Osteoblast (primary cell): ENCODE measurements around the gene RIMKLB. TPM values are rescaled to one million over a fixed set of nuclear protein-coding genes. Genes with fewer than 3 reads are reported as not detected.

Experiments
- DNase-seq: peaks from one replicate; pipeline ENCODE4 v3.0.0; 2011; ENCODE audit warnings: low spot score, mixed read lengths; ENCODE audit not compliant: insufficient read length; ENCODE audit errors: missing footprints
- H2AFZ ChIP-seq: 2 replicates; pipeline ENCODE4 v1.6.0; 2011; ENCODE audit warnings: mild to moderate bottlenecking, low read length
- H3K27ac ChIP-seq: 2 replicates; pipeline ENCODE4 v1.5.1; 2011; ENCODE audit warnings: mild to moderate bottlenecking, low read depth, low read length, moderate library complexity
- H3K27me3 ChIP-seq: 2 replicates; pipeline ENCODE4 v1.6.0; 2012; ENCODE audit warnings: mild to moderate bottlenecking, control low read depth, inconsistent platforms, low read length, moderate library complexity; ENCODE audit not compliant: insufficient read depth
- H3K36me3 ChIP-seq: 2 replicates; pipeline ENCODE4 v1.5.1; 2011; ENCODE audit warnings: mild to moderate bottlenecking, low read length, control low read depth, moderate library complexity; ENCODE audit not compliant: insufficient read depth
- H3K4me1 ChIP-seq: 2 replicates; pipeline ENCODE4 v1.5.1; 2011; ENCODE audit warnings: mild to moderate bottlenecking, low read length, control low read depth, moderate library complexity; ENCODE audit not compliant: insufficient read depth
- H3K4me2 ChIP-seq: 2 replicates; pipeline ENCODE4 v1.6.0; 2011; ENCODE audit warnings: mild to moderate bottlenecking, low read length; ENCODE audit not compliant: insufficient read depth
- H3K4me3 ChIP-seq: fragments of 200-600 bp; sonication (generic); 3 replicates; pipeline ENCODE4 v1.5.1; 2012; ENCODE audit warnings: mild to moderate bottlenecking, low read length, inconsistent platforms; ENCODE audit not compliant: insufficient read depth
- H3K79me2 ChIP-seq: 2 replicates; pipeline ENCODE4 v1.6.0; 2012; ENCODE audit warnings: mild to moderate bottlenecking, low read length, control low read depth, inconsistent platforms; ENCODE audit not compliant: insufficient read depth
- H3K9me3 ChIP-seq: 2 replicates; pipeline ENCODE4 v1.5.1; 2011; ENCODE audit warnings: low read depth, low read length, control low read depth
- H4K20me1 ChIP-seq: 2 replicates; pipeline ENCODE4 v1.6.0; 2012; ENCODE audit warnings: mild to moderate bottlenecking, low read length, control low read depth; ENCODE audit not compliant: insufficient read depth
- CTCF ChIP-seq: IDR thresholded peaks from 2 replicates; pipeline ENCODE4 v1.5.1; 2011; ENCODE audit warnings: mild to moderate bottlenecking, low read depth, low read length, moderate library complexity; ENCODE audit errors: extremely low read depth
- total RNA-seq: library from RNA; depleted of rRNA; stranded (reverse); fragments of >200 nt; gene quantifications from 2 replicates; pipeline ENCODE4 v1.2.3, GENCODE V29; 2012

Gene RIMKLB
- total RNA-seq, 1 donor, result 35.5 TPM

- Histone ChIP-seq H3K36me3 (no peaks in the 10 kb centered on the region), H3K27me3 (no peaks in the 10 kb centered on the region), H3K4me2 (no peak overlapping the region), H3K27ac (no peak overlapping the region), H3K9me3 (no peaks in the 10 kb centered on the region), H4K20me1 (no peaks in the 10 kb centered on the region), H3K79me2 (no peaks in the 10 kb centered on the region), H2AFZ (no peak overlapping the region), H3K4me3 (no peak overlapping the region), H3K4me1 (no peaks in the 10 kb centered on the region)
- DNase-seq, result no peak
- no peak for TF ChIP-seq CTCF
These were observed 25.4 kb upstream of the RIMKLB start for GRCh38 chr12:8672381-8672780.

GRCh38 chr12:8675591-8676036 lies 22.2 kb upstream of the RIMKLB start:
- H3K4me3 ChIP-seq, result no peak overlapping the region
- H3K36me3 ChIP-seq, result no peaks in the 10 kb centered on the region
- no peaks in the 10 kb centered on the region for H3K27me3 ChIP-seq
- H3K79me2 ChIP-seq, result no peaks in the 10 kb centered on the region
- H2AFZ ChIP-seq, result no peak overlapping the region
- no peak for DNase-seq
- no peak for TF ChIP-seq CTCF
- H4K20me1 ChIP-seq, result no peaks in the 10 kb centered on the region
- no peak overlapping the region for H3K27ac ChIP-seq
- H3K4me1 ChIP-seq, result no peaks in the 10 kb centered on the region
- H3K9me3 ChIP-seq, result no peaks in the 10 kb centered on the region
- no peak overlapping the region for H3K4me2 ChIP-seq

GRCh38 chr12:8676651-8677050 lies 21.1 kb upstream of the RIMKLB start:
- Histone ChIP-seq H3K36me3 (no peaks in the 10 kb centered on the region), H3K4me2 (no peak overlapping the region)

GRCh38 chr12:8677362-8677761 lies 20.4 kb upstream of the RIMKLB start:
- no peak for TF ChIP-seq CTCF
- H3K4me3 ChIP-seq, result no peak overlapping the region
- no peaks in the 10 kb centered on the region for H4K20me1 ChIP-seq
- H3K79me2 ChIP-seq, result no peaks in the 10 kb centered on the region
- no peaks in the 10 kb centered on the region for H3K36me3 ChIP-seq
- no peak overlapping the region for H2AFZ ChIP-seq
- no peaks in the 10 kb centered on the region for H3K27me3 ChIP-seq
- no peaks in the 10 kb centered on the region for H3K9me3 ChIP-seq
- no peak for DNase-seq
- no peak overlapping the region for H3K4me2 ChIP-seq
- H3K4me1 ChIP-seq, result peaks cover 13% of the 10 kb centered on the region
- H3K27ac ChIP-seq, result no peak overlapping the region

More at GRCh38 chr12:8676651-8677050, 21.1 kb upstream of the RIMKLB start:
- Histone ChIP-seq H3K79me2 (no peaks in the 10 kb centered on the region), H3K9me3 (no peaks in the 10 kb centered on the region), H2AFZ (no peak overlapping the region), H4K20me1 (no peaks in the 10 kb centered on the region), H3K4me3 (no peak overlapping the region), H3K27me3 (no peaks in the 10 kb centered on the region), H3K27ac (no peak overlapping the region), H3K4me1 (peaks cover 9% of the 10 kb centered on the region)
- no peak for TF ChIP-seq CTCF
- no peak for DNase-seq
